SK-N-MC (cell line): Measurements from ENCODE around the gene SRRM3.

Source experiments
- EZH2 ChIP-seq: fragments of 200-600 bp; sonication (generic); IDR thresholded peaks from one replicate; pipeline ENCODE4 v1.6.1; 2017; ENCODE audit warnings: antibody characterized with exemption
- FOXP2 ChIP-seq: optimal IDR thresholded peaks from 2 replicates; pipeline ENCODE3; 2011; ENCODE audit warnings: mild to moderate bottlenecking, moderate library complexity; ENCODE audit not compliant: insufficient read depth; ENCODE audit errors: extremely low read length, control extremely low read depth
- POLR2AphosphoS5 ChIP-seq: IDR thresholded peaks from 2 replicates; pipeline ENCODE4 v1.6.1; 2012; ENCODE audit warnings: mild to moderate bottlenecking, low read depth, low read length, borderline replicate concordance

DNA sequence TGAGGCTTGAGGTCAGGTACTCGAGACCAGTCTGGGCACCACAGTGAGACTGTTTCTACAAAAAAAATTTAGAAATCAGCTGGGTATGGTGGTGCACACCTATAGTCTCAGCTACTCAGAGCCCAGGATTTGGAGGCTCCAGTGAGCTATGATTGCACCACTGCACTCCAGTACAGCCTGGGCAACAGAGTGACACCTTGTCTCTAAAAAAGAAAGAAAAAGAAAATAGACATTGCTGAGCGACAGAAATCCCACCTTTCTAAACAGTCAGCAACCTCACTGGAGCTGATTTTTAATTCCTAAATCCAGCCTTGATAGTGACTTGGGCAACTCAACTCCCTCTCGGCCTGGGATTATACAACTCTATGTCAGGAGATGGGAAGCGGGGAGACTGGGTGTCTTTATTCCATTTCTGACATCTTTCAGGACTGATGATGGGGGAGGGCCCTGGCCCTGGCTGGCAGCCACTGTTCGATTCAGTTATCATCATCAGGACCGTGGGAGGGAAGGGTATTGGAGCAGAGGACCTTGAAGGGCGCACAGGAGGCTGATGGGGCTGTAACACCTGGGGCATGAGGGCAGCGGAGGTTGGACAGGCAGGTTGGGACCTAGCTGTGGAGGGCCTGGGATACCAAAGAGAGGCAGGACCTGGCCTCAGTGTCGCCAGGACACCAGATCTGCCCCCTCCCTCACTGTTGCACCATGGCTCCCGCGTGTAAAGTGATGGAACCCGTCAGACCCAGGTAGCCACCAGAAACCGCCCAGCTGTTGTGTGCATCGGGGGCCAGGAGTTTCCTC, 115.5 kb downstream of the SRRM3 start:
- TF ChIP-seq EZH2 (no peak), POLR2AphosphoS5 (no peak), FOXP2 (no peak)
